IMR-90 (cell line): Measurements from ENCODE around the gene UST. TPM values are rescaled to one million over a fixed set of nuclear protein-coding genes. Genes with fewer than 3 reads are reported as not detected.

Experiments used
- ATAC-seq: fragments of 200-7000 bp; cut with Tn5 transposase; 2 replicates; pipeline ENCODE4 v1.9.1; 2020; ENCODE audit warnings: low read depth, mild to moderate bottlenecking, moderate library complexity
- BruUV-seq: library from RNA; stranded (reverse); fragments of 400-500 nt; replicated peaks from 2 replicates; lab custom pipeline; 2021; lab: Mats Ljungman, UMichigan
- CTCF ChIA-PET: fragments of 300-600 bp; formaldehyde crosslinking; extraction: SDS; loops from one replicate; lab custom pipeline; 2021; ENCODE audit warnings: antibody characterized with exemption; lab: Yijun Ruan, JAX
- POLR2A ChIA-PET: fragments of 300-600 bp; sonication (Branson Sonifier 250); formaldehyde crosslinking; loops from one replicate; lab custom pipeline; 2022; ENCODE audit warnings: antibody characterized with exemption; ENCODE audit not compliant: unreplicated experiment; lab: Charles Lee
- DNase-seq: peaks from one replicate; pipeline ENCODE4 v3.0.0; 2013
- H2AFZ ChIP-seq: replicated peaks from 2 replicates; pipeline ENCODE3; 2013; ENCODE audit warnings: low read length, mild to moderate bottlenecking; ENCODE audit not compliant: poor library complexity
- H2AK5ac ChIP-seq: 2 replicates; pipeline ENCODE4 v1.6.1; 2013; ENCODE audit warnings: low read depth, low read length, inconsistent platforms
- H2AK9ac ChIP-seq: replicated peaks from 2 replicates; pipeline ENCODE3; 2013; ENCODE audit warnings: mild to moderate bottlenecking, low read depth, low read length, moderate library complexity; ENCODE audit not compliant: poor library complexity
- H2BK120ac ChIP-seq: 2 replicates; pipeline ENCODE4 v1.6.1; 2013; ENCODE audit warnings: low read depth, low read length, inconsistent platforms
- H2BK15ac ChIP-seq: 3 replicates; pipeline ENCODE4 v1.6.1; 2013; ENCODE audit warnings: low read depth, low read length, inconsistent platforms
- H2BK20ac ChIP-seq: 2 replicates; pipeline ENCODE4 v1.6.1; 2013; ENCODE audit warnings: low read depth, mild to moderate bottlenecking, inconsistent platforms, low read length, moderate library complexity
- H2BK5ac ChIP-seq: 2 replicates; pipeline ENCODE4 v1.6.1; 2013; ENCODE audit warnings: mild to moderate bottlenecking, low read depth, low read length, inconsistent platforms; ENCODE audit not compliant: poor library complexity, severe bottlenecking
- H3K14ac ChIP-seq: replicated peaks from 2 replicates; pipeline ENCODE4 v1.6.1; 2013; ENCODE audit warnings: low read depth, low read length, inconsistent platforms
- H3K18ac ChIP-seq: 2 replicates; pipeline ENCODE4 v1.6.1; 2013; ENCODE audit warnings: low read depth, low read length, control low read depth
- H3K23ac ChIP-seq: 2 replicates; pipeline ENCODE4 v1.6.1; 2013; ENCODE audit warnings: low read depth, low read length, inconsistent platforms
- H3K27ac ChIP-seq: 2 replicates; pipeline ENCODE4 v1.5.1; 2013; ENCODE audit warnings: mild to moderate bottlenecking, control low read depth, low read length; ENCODE audit not compliant: insufficient read depth
- H3K27me3 ChIP-seq: 2 replicates; pipeline ENCODE4 v1.6.1; 2013; ENCODE audit warnings: low read length; ENCODE audit not compliant: control insufficient read depth, insufficient read depth
- H3K36me3 ChIP-seq: 2 replicates; pipeline ENCODE4 v1.6.1; 2013; ENCODE audit warnings: low read length, mixed read lengths; ENCODE audit not compliant: control insufficient read depth, insufficient read depth
- H3K4ac ChIP-seq: 2 replicates; pipeline ENCODE4 v1.6.1; 2013; ENCODE audit warnings: low read depth, low read length, inconsistent platforms
- H3K4me1 ChIP-seq: 2 replicates; pipeline ENCODE4 v1.6.1; 2013; ENCODE audit warnings: low read length, mixed read lengths; ENCODE audit not compliant: control insufficient read depth, insufficient read depth
- H3K4me2 ChIP-seq: 2 replicates; pipeline ENCODE4 v1.6.1; 2013; ENCODE audit warnings: low read depth, mild to moderate bottlenecking, control low read depth, low read length, moderate library complexity
- H3K4me3 ChIP-seq: 2 replicates; pipeline ENCODE4 v1.5.1; 2013; ENCODE audit warnings: low read depth, mild to moderate bottlenecking, control low read depth, low read length, moderate library complexity; ENCODE audit not compliant: insufficient read depth
- H3K56ac ChIP-seq: 2 replicates; pipeline ENCODE4 v1.6.1; 2013; ENCODE audit warnings: low read length, inconsistent platforms; ENCODE audit not compliant: insufficient read depth; ENCODE audit errors: extremely low read depth
- H3K79me1 ChIP-seq, 2 experiments: 2 replicates each; pipeline ENCODE4 v1.6.1; 2013; ENCODE audit warnings: low read length in 2 of 2, inconsistent platforms in 1 of 2, low read depth in 1 of 2
- H3K9ac ChIP-seq: 2 replicates; pipeline ENCODE4 v1.6.1; 2013; ENCODE audit warnings: low read depth, low read length, control low read depth
- H3K9me1 ChIP-seq: 2 replicates; pipeline ENCODE4 v1.6.1; 2013; ENCODE audit warnings: low read length, inconsistent platforms; ENCODE audit not compliant: insufficient read depth
- H3K9me3 ChIP-seq: 2 replicates; pipeline ENCODE4 v1.6.1; 2013; ENCODE audit warnings: low read length; ENCODE audit not compliant: control insufficient read depth, insufficient read depth
- H4K20me1 ChIP-seq: 2 replicates; pipeline ENCODE4 v1.6.1; 2013; ENCODE audit warnings: low read length, inconsistent platforms; ENCODE audit not compliant: insufficient read depth
- H4K5ac ChIP-seq: 2 replicates; pipeline ENCODE4 v1.6.1; 2013; ENCODE audit warnings: mild to moderate bottlenecking, low read depth, low read length, control low read depth
- H4K8ac ChIP-seq, 2 experiments: 2 replicates each; pipeline ENCODE4 v1.6.1; 2013; ENCODE audit warnings: low read depth in 2 of 2, low read length in 2 of 2, control low read depth in 1 of 2, inconsistent platforms in 1 of 2
- H4K91ac ChIP-seq: 2 replicates; pipeline ENCODE4 v1.6.1; 2013; ENCODE audit warnings: low read depth, low read length, inconsistent platforms; ENCODE audit not compliant: insufficient read depth
- BHLHE40 ChIP-seq: fragments of 150-350 bp; IDR thresholded peaks from 2 replicates; pipeline ENCODE4 v1.6.1; 2016; ENCODE audit warnings: mild to moderate bottlenecking, low read depth, low read length
- CEBPB ChIP-seq: IDR thresholded peaks from 2 replicates; pipeline ENCODE4 v1.6.1; 2012; ENCODE audit warnings: low read depth, low read length, improper control_type of control experiment
- CTCF ChIP-seq: conservative IDR thresholded peaks from 2 replicates; pipeline ENCODE4 v1.5.1; 2012; ENCODE audit warnings: mild to moderate bottlenecking, low read depth, low read length, improper control_type of control experiment
- ELK1 ChIP-seq: fragments of 150-350 bp; IDR thresholded peaks from 2 replicates; pipeline ENCODE4 v1.6.1; 2016; ENCODE audit warnings: low read depth, mild to moderate bottlenecking, low read length, moderate library complexity, borderline replicate concordance
- FOS ChIP-seq: fragments of 150-350 bp; IDR thresholded peaks from 2 replicates; pipeline ENCODE4 v1.6.1; 2016; ENCODE audit warnings: low read depth, low read length
- MAFK ChIP-seq: IDR thresholded peaks from 2 replicates; pipeline ENCODE4 v1.6.1; 2012; ENCODE audit warnings: low read depth, low read length, improper control_type of control experiment
- MAZ ChIP-seq: IDR thresholded peaks from 2 replicates; pipeline ENCODE4 v1.6.1; 2012; ENCODE audit warnings: low read depth, mild to moderate bottlenecking, low read length, improper control_type of control experiment, moderate library complexity, borderline replicate concordance
- MXI1 ChIP-seq: IDR thresholded peaks from 2 replicates; pipeline ENCODE4 v1.6.1; 2012; ENCODE audit warnings: low read depth, mild to moderate bottlenecking, low read length, moderate library complexity, borderline replicate concordance
- NFE2L2 ChIP-seq: fragments of 150-350 bp; IDR thresholded peaks from 2 replicates; pipeline ENCODE4 v1.6.1; 2016; ENCODE audit warnings: low read depth, mild to moderate bottlenecking, low read length
- RAD21 ChIP-seq: IDR thresholded peaks from 2 replicates; pipeline ENCODE4 v1.6.1; 2012; ENCODE audit warnings: low read length, improper control_type of control experiment
- RFX5 ChIP-seq: IDR thresholded peaks from 2 replicates; pipeline ENCODE4 v1.8.0; 2012; ENCODE audit warnings: low read depth, mild to moderate bottlenecking, low read length, moderate library complexity
- SMC3 ChIP-seq: fragments of 150-350 bp; IDR thresholded peaks from 2 replicates; pipeline ENCODE4 v1.6.1; 2016; ENCODE audit warnings: low read depth, mild to moderate bottlenecking, antibody characterized with exemption, low read length, moderate library complexity
- USF2 ChIP-seq: fragments of 150-350 bp; IDR thresholded peaks from 2 replicates; pipeline ENCODE4 v1.6.1; 2017; ENCODE audit warnings: mild to moderate bottlenecking, antibody characterized with exemption, low read length, low read depth
- WGBS, 2 experiments: methylation state at CpG; one replicate each; pipeline versions ENCODE4 v1.1.5 to v1.1.7; 2013; ENCODE audit warnings: missing lambda C conversion rate in 2 of 2; ENCODE audit not compliant: insufficient read length in 1 of 2; ENCODE audit errors: extremely low coverage in 2 of 2; 5-methylcytosine and 5-hydroxymethylcytosine counted together
- dilution Hi-C: fragments of 300-500 bp; cut with HindIII; formaldehyde crosslinking; loops from one replicate; pipeline ENCODE4 v1.14.3; 2018; ENCODE audit warnings: low sequenced_read_pairs; ENCODE audit not compliant: unreplicated experiment
- in situ Hi-C: fragments of 300-500 bp; cut with MboI; formaldehyde crosslinking; loops from 3 replicates; pipeline ENCODE4 v1.14.3; 2019; ENCODE audit warnings: low sequenced_read_pairs, inconsistent platforms, mixed read lengths
- intact Hi-C: fragments of 100-400 bp; cut with micrococcal nuclease; formaldehyde crosslinking; loops from 2 replicates; pipeline ENCODE4 v1.10.0; 2022
- polyA plus RNA-seq, 3 experiments: library from polyadenylated mRNA; depleted of rRNA; stranded (reverse); fragments of >200 nt; gene quantifications; 2 replicates each; pipeline ENCODE4 v1.2.3, GENCODE V29; 2012; ENCODE audit warnings: low replicate concordance in 1 of 3
- total RNA-seq: library from RNA; depleted of rRNA; stranded (reverse); fragments of >200 nt; gene quantifications from 2 replicates; pipeline ENCODE4 v1.2.3, GENCODE V29; 2012

The UST gene
- total and polyA plus RNA-seq, 2 of the 4 experiments (the other 2 are of a cell fraction), result 7.7 to 13.8 TPM

GRCh38 chr6:148825492-148825891 lies 78.7 kb downstream of the UST start:
- H3K9me1 ChIP-seq, result peaks cover 3% of the 10 kb centered on the region; the same call in 1 of the 2 replicates
- H3K18ac ChIP-seq, result no peak overlapping the region
- peaks cover 5% of the 10 kb centered on the region for H3K4me1 ChIP-seq
- H3K79me1 ChIP-seq, result peaks cover 20 to 26% of the 10 kb centered on the region in 2 experiments; a peak in 3 of 4 replicates
- BruUV-seq, result no TSS peak
- H3K36me3 ChIP-seq, result no peaks in the 10 kb centered on the region
- in situ Hi-C loops, result no loop called here
- H2AFZ ChIP-seq, result no peak overlapping the region
- no peak overlapping the region for H4K91ac ChIP-seq
- CTCF ChIA-PET, result no interaction called here
- no peak overlapping the region for H2BK120ac ChIP-seq
- TF ChIP-seq MAZ (no peak), FOS (no peak), SMC3 (no peak), RFX5 (no peak), BHLHE40 (no peak), MXI1 (no peak), USF2 (no peak), MAFK (no peak), CEBPB (no peak), NFE2L2 (no peak), ELK1 (no peak), RAD21 (no peak), CTCF (no peak)
- H3K23ac ChIP-seq, result no peak overlapping the region
- no peak overlapping the region for H3K4me3 ChIP-seq
- H3K9ac ChIP-seq, result no peak overlapping the region
- no peak overlapping the region for H2BK15ac ChIP-seq
- no peak overlapping the region for H3K4me2 ChIP-seq
- H3K14ac ChIP-seq, result no peak overlapping the region
- ATAC-seq, result no peak
- no peak overlapping the region for H2AK5ac ChIP-seq
- H3K27me3 ChIP-seq, result no peaks in the 10 kb centered on the region
- H4K8ac ChIP-seq, result no peak overlapping the region
- H3K56ac ChIP-seq, result no peak overlapping the region
- H4K5ac ChIP-seq, result no peak overlapping the region
- dilution Hi-C loops, result no loop called here
- no peak overlapping the region for H3K4ac ChIP-seq
- no peak for DNase-seq
- H3K9me3 ChIP-seq, result no peaks in the 10 kb centered on the region
- POLR2A ChIA-PET, result no interaction called here
- intact Hi-C loops, result no loop called here
- H2BK5ac ChIP-seq, result no peak overlapping the region
- no peak overlapping the region for H3K27ac ChIP-seq
- no peak overlapping the region for H2AK9ac ChIP-seq
- WGBS, 2 experiments, result 90% methylated on average over 2 of the region's 2 CpGs; no CpG with 5 or more reads in 1 of the 2 experiments
- peaks cover 3% of the 10 kb centered on the region; the same call in 1 of the 2 replicates for H4K20me1 ChIP-seq
- no peak overlapping the region for H2BK20ac ChIP-seq
